GM23338 (cell line): Measurements from ENCODE around the gene GSTM2.

Experiments used
- CREB1 ChIP-seq: fragments of 250-450 bp; sonication (Bioruptor Pico); IDR thresholded peaks from 2 replicates; pipeline ENCODE4 v1.5.0; 2020; ENCODE audit warnings: low read depth, mild to moderate bottlenecking, moderate library complexity
- EZH2 ChIP-seq: fragments of 200-600 bp; sonication (generic); IDR thresholded peaks from one replicate; pipeline ENCODE4 v1.8.0; 2017; ENCODE audit warnings: antibody characterized with exemption, mild to moderate bottlenecking, low read depth; ENCODE audit not compliant: unreplicated experiment
- EZH2phosphoT487 ChIP-seq: fragments of 200-600 bp; sonication (generic); IDR thresholded peaks from one replicate; pipeline ENCODE4 v1.8.1; 2018; ENCODE audit warnings: antibody characterized with exemption; ENCODE audit not compliant: unreplicated experiment
- JUNB ChIP-seq: IDR thresholded peaks from one replicate; pipeline ENCODE4 v1.6.1; 2016; ENCODE audit warnings: antibody characterized with exemption; ENCODE audit not compliant: unreplicated experiment
- NANOG ChIP-seq: IDR thresholded peaks from 2 replicates; pipeline ENCODE4 v1.6.1; 2016; ENCODE audit warnings: antibody characterized with exemption, borderline replicate concordance
- POLR2AphosphoS5 ChIP-seq: IDR thresholded peaks from 2 replicates; pipeline ENCODE4 v1.6.1; 2016; ENCODE audit warnings: antibody characterized with exemption, low read depth
- STAT1 ChIP-seq: IDR thresholded peaks from one replicate; pipeline ENCODE4 v1.6.1; 2016; ENCODE audit warnings: antibody characterized with exemption; ENCODE audit not compliant: unreplicated experiment
- ZNF114 ChIP-seq: fragments of 250-450 bp; sonication (Bioruptor Pico); IDR thresholded peaks from 2 replicates; pipeline ENCODE4 v1.5.0; 2020; ENCODE audit warnings: mild to moderate bottlenecking, moderate library complexity
- ZNF331 ChIP-seq: fragments of 250-450 bp; sonication (Bioruptor Pico); IDR thresholded peaks from 2 replicates; pipeline ENCODE4 v1.5.0; 2020; ENCODE audit warnings: low read depth, mild to moderate bottlenecking, moderate library complexity
- TF ChIP-seq, protein P1 (sequence below), 2 experiments: fragments of 200-600 bp in 1 of 2; sonication (generic) in 1 of 2; conservative IDR thresholded peaks; 2 replicates each; pipeline versions ENCODE4 v1.5.1 to v1.6.1; 2016 to 2017; ENCODE audit warnings: antibody characterized with exemption in 2 of 2, low read depth in 2 of 2, mild to moderate bottlenecking in 2 of 2, moderate library complexity in 1 of 2
- TF ChIP-seq, protein P2 (sequence below): IDR thresholded peaks from one replicate; pipeline ENCODE4 v1.6.1; 2018; ENCODE audit warnings: antibody characterized with exemption; ENCODE audit not compliant: unreplicated experiment
- TF ChIP-seq, protein P3 (sequence below): IDR thresholded peaks from 2 replicates; pipeline ENCODE4 v1.6.1; 2016; ENCODE audit warnings: antibody characterized with exemption
- TF ChIP-seq, protein P4 (sequence below): fragments of 250-450 bp; sonication (Bioruptor Pico); IDR thresholded peaks from 2 replicates; pipeline ENCODE4 v1.5.0; 2020; ENCODE audit warnings: mild to moderate bottlenecking, moderate library complexity

DNA sequence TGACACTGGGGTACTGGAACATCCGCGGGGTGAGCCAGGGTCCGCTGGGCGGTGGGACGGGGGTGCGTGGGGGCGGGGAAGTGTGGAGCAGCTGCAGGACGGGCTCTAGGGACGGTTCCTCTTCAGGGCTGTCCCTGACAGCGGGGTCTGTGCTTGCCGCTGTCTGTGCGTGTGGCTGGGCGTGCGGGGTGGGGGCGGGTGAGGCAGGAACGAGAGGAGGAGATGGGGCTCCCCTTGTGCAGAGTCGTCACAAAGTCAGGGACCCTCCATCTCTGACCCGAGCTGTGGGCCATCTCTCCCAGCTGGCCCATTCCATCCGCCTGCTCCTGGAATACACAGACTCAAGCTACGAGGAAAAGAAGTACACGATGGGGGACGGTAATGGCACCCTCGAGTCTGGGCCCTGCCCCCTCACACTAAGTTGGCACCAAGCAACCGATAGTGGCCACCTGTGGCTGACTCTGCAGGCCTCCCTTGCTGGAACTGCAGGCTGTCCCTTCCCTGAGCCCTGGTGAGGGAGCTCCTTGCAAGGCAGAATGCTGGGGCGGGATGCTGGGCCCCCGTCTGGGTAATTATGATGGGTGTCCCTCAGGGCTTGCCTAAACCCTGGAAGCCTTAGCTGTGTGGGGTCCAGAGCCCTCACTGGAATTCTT, 392 bp downstream of the GSTM2 start:
- TF ChIP-seq, protein P1, sequence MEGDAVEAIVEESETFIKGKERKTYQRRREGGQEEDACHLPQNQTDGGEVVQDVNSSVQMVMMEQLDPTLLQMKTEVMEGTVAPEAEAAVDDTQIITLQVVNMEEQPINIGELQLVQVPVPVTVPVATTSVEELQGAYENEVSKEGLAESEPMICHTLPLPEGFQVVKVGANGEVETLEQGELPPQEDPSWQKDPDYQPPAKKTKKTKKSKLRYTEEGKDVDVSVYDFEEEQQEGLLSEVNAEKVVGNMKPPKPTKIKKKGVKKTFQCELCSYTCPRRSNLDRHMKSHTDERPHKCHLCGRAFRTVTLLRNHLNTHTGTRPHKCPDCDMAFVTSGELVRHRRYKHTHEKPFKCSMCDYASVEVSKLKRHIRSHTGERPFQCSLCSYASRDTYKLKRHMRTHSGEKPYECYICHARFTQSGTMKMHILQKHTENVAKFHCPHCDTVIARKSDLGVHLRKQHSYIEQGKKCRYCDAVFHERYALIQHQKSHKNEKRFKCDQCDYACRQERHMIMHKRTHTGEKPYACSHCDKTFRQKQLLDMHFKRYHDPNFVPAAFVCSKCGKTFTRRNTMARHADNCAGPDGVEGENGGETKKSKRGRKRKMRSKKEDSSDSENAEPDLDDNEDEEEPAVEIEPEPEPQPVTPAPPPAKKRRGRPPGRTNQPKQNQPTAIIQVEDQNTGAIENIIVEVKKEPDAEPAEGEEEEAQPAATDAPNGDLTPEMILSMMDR (conservative IDR thresholded peaks at IDR 0.05; ENCODE audit: low read depth in 2 of 2), result no peak
- TF ChIP-seq EZH2phosphoT487 (no peak), POLR2AphosphoS5 (no peak), STAT1 (no peak), EZH2 (no peak), CREB1 (CRISPR knock-in tag) (no peak), JUNB (no peak), NANOG (no peak), ZNF114 (CRISPR knock-in tag) (no peak), ZNF331 (no peak)
- TF ChIP-seq, protein P2, sequence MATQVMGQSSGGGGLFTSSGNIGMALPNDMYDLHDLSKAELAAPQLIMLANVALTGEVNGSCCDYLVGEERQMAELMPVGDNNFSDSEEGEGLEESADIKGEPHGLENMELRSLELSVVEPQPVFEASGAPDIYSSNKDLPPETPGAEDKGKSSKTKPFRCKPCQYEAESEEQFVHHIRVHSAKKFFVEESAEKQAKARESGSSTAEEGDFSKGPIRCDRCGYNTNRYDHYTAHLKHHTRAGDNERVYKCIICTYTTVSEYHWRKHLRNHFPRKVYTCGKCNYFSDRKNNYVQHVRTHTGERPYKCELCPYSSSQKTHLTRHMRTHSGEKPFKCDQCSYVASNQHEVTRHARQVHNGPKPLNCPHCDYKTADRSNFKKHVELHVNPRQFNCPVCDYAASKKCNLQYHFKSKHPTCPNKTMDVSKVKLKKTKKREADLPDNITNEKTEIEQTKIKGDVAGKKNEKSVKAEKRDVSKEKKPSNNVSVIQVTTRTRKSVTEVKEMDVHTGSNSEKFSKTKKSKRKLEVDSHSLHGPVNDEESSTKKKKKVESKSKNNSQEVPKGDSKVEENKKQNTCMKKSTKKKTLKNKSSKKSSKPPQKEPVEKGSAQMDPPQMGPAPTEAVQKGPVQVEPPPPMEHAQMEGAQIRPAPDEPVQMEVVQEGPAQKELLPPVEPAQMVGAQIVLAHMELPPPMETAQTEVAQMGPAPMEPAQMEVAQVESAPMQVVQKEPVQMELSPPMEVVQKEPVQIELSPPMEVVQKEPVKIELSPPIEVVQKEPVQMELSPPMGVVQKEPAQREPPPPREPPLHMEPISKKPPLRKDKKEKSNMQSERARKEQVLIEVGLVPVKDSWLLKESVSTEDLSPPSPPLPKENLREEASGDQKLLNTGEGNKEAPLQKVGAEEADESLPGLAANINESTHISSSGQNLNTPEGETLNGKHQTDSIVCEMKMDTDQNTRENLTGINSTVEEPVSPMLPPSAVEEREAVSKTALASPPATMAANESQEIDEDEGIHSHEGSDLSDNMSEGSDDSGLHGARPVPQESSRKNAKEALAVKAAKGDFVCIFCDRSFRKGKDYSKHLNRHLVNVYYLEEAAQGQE, result no peak
- TF ChIP-seq, protein P3, sequence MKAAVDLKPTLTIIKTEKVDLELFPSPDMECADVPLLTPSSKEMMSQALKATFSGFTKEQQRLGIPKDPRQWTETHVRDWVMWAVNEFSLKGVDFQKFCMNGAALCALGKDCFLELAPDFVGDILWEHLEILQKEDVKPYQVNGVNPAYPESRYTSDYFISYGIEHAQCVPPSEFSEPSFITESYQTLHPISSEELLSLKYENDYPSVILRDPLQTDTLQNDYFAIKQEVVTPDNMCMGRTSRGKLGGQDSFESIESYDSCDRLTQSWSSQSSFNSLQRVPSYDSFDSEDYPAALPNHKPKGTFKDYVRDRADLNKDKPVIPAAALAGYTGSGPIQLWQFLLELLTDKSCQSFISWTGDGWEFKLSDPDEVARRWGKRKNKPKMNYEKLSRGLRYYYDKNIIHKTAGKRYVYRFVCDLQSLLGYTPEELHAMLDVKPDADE, result no peak
- TF ChIP-seq, protein P4, sequence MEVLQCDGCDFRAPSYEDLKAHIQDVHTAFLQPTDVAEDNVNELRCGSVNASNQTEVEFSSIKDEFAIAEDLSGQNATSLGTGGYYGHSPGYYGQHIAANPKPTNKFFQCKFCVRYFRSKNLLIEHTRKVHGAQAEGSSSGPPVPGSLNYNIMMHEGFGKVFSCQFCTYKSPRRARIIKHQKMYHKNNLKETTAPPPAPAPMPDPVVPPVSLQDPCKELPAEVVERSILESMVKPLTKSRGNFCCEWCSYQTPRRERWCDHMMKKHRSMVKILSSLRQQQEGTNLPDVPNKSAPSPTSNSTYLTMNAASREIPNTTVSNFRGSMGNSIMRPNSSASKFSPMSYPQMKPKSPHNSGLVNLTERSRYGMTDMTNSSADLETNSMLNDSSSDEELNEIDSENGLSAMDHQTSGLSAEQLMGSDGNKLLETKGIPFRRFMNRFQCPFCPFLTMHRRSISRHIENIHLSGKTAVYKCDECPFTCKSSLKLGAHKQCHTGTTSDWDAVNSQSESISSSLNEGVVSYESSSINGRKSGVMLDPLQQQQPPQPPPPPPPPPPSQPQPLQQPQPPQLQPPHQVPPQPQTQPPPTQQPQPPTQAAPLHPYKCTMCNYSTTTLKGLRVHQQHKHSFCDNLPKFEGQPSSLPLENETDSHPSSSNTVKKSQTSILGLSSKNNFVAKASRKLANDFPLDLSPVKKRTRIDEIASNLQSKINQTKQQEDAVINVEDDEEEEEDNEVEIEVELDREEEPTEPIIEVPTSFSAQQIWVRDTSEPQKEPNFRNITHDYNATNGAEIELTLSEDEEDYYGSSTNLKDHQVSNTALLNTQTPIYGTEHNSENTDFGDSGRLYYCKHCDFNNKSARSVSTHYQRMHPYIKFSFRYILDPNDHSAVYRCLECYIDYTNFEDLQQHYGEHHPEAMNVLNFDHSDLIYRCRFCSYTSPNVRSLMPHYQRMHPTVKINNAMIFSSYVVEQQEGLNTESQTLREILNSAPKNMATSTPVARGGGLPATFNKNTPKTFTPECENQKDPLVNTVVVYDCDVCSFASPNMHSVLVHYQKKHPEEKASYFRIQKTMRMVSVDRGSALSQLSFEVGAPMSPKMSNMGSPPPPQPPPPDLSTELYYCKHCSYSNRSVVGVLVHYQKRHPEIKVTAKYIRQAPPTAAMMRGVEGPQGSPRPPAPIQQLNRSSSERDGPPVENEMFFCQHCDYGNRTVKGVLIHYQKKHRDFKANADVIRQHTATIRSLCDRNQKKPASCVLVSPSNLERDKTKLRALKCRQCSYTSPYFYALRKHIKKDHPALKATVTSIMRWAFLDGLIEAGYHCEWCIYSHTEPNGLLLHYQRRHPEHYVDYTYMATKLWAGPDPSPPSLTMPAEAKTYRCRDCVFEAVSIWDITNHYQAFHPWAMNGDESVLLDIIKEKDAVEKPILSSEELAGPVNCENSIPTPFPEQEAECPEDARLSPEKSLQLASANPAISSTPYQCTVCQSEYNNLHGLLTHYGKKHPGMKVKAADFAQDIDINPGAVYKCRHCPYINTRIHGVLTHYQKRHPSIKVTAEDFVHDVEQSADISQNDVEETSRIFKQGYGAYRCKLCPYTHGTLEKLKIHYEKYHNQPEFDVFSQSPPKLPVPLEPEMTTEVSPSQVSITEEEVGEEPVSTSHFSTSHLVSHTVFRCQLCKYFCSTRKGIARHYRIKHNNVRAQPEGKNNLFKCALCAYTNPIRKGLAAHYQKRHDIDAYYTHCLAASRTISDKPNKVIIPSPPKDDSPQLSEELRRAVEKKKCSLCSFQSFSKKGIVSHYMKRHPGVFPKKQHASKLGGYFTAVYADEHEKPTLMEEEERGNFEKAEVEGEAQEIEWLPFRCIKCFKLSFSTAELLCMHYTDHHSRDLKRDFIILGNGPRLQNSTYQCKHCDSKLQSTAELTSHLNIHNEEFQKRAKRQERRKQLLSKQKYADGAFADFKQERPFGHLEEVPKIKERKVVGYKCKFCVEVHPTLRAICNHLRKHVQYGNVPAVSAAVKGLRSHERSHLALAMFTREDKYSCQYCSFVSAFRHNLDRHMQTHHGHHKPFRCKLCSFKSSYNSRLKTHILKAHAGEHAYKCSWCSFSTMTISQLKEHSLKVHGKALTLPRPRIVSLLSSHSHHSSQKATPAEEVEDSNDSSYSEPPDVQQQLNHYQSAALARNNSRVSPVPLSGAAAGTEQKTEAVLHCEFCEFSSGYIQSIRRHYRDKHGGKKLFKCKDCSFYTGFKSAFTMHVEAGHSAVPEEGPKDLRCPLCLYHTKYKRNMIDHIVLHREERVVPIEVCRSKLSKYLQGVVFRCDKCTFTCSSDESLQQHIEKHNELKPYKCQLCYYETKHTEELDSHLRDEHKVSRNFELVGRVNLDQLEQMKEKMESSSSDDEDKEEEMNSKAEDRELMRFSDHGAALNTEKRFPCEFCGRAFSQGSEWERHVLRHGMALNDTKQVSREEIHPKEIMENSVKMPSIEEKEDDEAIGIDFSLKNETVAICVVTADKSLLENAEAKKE (CRISPR knock-in tag), result no peak
